GM12878 (cell line): Measurements from ENCODE around the gene IQCH. TPM values are rescaled to one million over a fixed set of nuclear protein-coding genes. Genes with fewer than 3 reads are reported as not detected.

Source experiments
- BACH1 ChIP-seq: fragments of 450-650 bp; IDR thresholded peaks from 2 replicates; pipeline ENCODE4 v1.6.1; 2017; ENCODE audit warnings: mild to moderate bottlenecking, borderline replicate concordance
- CHD4 ChIP-seq: fragments of 200-600 bp; sonication (generic); IDR thresholded peaks from 2 replicates; pipeline ENCODE4 v1.6.1; 2016; ENCODE audit warnings: mild to moderate bottlenecking
- JUND ChIP-seq: IDR thresholded peaks from 2 replicates; pipeline ENCODE4 v1.6.1; 2012; ENCODE audit warnings: low read depth, mild to moderate bottlenecking, low read length, improper control_type of control experiment, moderate library complexity
- MEF2A ChIP-seq: IDR thresholded peaks from 2 replicates; pipeline ENCODE4 v1.6.1; 2011; ENCODE audit warnings: low read depth, mild to moderate bottlenecking, low read length, moderate library complexity; ENCODE audit not compliant: insufficient read depth
- NFYB ChIP-seq: IDR thresholded peaks from 2 replicates; pipeline ENCODE4 v1.6.1; 2011; ENCODE audit warnings: low read depth, mild to moderate bottlenecking, low read length, improper control_type of control experiment, moderate library complexity; ENCODE audit not compliant: insufficient read depth
- POLR2AphosphoS2 ChIP-seq: IDR thresholded peaks from 2 replicates; pipeline ENCODE4 v1.6.1; 2011; ENCODE audit warnings: low read depth, mild to moderate bottlenecking, low read length, improper control_type of control experiment, moderate library complexity
- ZNF207 ChIP-seq: fragments of 450-650 bp; IDR thresholded peaks from 2 replicates; pipeline ENCODE4 v1.6.1; 2014; ENCODE audit warnings: antibody characterized with exemption, mild to moderate bottlenecking, borderline replicate concordance
- polyA plus RNA-seq, 11 experiments: library from polyadenylated mRNA; depleted of rRNA in 4 of 11; unstranded in 6 of 11; stranded (reverse) in 5 of 11; fragments of >200 nt; fragmentation: Nextera tagmentation in 4 of 11; fragmentation: Illumina TruSeq in 1 of 11; extraction: Ambion mirVana in 4 of 11; extraction: Trizol in 1 of 11; gene quantifications; 1 replicate in 1 of 11; 2 replicates in 10 of 11; pipeline versions ENCODE4 v1.2.1 to v1.2.3, GENCODE V29; 2011 to 2016; ENCODE audit warnings: inconsistent platforms in 2 of 11, missing spikeins in 2 of 11, low read depth in 1 of 11
- total RNA-seq, 4 experiments: library from RNA; depleted of rRNA in 3 of 4; stranded (reverse); fragments of >200 nt in 3 of 4; fragmentation: Illumina TruSeq in 1 of 4; extraction: Trizol in 1 of 4; gene quantifications; 2 replicates each; pipeline versions ENCODE4 v1.2.1 to v1.2.3, GENCODE V29; 2013 to 2021
- TF ChIP-seq, protein P1 (sequence below): fragments of 450-650 bp; IDR thresholded peaks from 2 replicates; pipeline ENCODE4 v1.6.1; 2017; ENCODE audit warnings: mild to moderate bottlenecking, low read depth, inconsistent platforms; ENCODE audit not compliant: poor library complexity, severe bottlenecking

The IQCH gene
- total and polyA plus RNA-seq, 10 of the 15 experiments (the other 5 are each of a cell fraction or from before 2014, with no cell fraction given) = 0.29 to 1.3 (median 0.99) TPM

DNA sequence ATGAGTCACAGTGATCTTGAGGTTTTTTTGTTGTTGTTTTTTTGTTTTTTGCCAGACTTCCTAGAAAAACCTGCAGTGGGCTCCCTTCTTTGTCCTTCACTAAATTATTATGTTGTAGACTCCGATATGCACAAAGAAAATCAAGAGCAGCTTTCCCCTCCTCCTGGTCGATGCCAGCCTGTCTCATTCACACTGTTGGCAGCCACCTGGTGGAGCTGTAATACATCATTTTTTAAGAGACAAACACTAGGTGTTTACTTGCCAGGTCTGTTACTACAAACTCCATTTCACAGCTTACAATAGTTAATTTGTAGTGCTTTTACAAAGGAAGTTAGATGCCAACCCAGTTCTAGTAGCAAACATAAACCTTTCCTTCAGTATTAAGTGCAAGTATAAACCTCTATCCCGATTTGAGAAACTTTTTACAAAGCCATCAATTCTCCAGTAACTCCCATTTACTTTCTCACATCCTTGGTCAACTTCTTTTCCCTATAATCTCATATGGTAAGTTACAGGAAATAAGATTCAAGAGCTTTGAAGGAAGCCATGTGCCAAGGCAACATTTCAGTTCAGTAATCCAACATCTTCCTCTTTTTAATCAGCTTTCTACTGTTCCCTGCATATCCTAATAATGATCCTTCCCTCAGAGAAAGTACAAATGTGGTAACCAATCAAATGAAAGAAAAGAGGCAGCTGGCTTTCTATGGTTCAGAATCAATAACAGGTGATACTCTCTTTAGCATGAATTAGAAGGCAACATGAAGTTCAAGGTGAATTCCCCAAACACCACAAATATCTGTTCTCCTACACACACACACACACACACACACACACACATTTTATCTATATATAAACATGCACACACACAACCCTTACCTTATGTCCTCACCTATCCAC, 14.1 kb upstream of the IQCH start (continued):
- no peak for TF ChIP-seq BACH1
- TF ChIP-seq CHD4 = no peak
- TF ChIP-seq, protein P1, sequence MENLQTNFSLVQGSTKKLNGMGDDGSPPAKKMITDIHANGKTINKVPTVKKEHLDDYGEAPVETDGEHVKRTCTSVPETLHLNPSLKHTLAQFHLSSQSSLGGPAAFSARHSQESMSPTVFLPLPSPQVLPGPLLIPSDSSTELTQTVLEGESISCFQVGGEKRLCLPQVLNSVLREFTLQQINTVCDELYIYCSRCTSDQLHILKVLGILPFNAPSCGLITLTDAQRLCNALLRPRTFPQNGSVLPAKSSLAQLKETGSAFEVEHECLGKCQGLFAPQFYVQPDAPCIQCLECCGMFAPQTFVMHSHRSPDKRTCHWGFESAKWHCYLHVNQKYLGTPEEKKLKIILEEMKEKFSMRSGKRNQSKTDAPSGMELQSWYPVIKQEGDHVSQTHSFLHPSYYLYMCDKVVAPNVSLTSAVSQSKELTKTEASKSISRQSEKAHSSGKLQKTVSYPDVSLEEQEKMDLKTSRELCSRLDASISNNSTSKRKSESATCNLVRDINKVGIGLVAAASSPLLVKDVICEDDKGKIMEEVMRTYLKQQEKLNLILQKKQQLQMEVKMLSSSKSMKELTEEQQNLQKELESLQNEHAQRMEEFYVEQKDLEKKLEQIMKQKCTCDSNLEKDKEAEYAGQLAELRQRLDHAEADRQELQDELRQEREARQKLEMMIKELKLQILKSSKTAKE = no peak
- no peak for TF ChIP-seq NFYB
- TF ChIP-seq POLR2AphosphoS2 = no peak
- no peak for TF ChIP-seq ZNF207
- no peak for TF ChIP-seq JUND
- TF ChIP-seq MEF2A = no peak
